ENCODE results near the gene DAPK2.
A peak's percentile ranks its signal among the peaks of the same experiment; 100 is the strongest.

GRCh38 chr15:64067564-64068030 lies 21.3 kb upstream of the DAPK2 start:
- TF ChIP-seq CTCF (IDR thresholded peaks at IDR 0.05; ENCODE audit: insufficient read depth, low read depth, low read length) (peak; percentile 73), EZH2 (IDR thresholded peaks at IDR 0.05; ENCODE audit: insufficient read depth, low read length) (no peak)
